ENCODE results near the gene OR5AK2.

DNA sequence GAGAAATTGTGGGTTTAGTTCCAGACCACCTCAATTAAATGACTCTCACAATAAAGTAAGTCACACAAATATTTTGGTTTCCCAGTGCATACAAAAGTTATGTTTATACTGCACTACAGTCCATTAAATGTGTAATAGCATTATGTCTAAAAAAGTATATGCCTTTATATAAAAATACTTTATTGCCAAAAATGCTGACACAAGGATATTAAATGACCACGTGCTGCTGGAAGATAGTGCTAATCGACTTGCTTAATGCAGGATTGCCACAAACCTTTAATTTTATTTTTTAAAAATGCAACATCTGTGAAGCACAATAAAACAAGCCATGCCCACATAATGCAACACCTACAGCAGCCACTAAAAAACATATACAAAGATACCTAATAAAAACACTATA, 27.0 kb downstream of the OR5AK2 start:
- TF ChIP-seq GTF2F1 (IDR thresholded peaks at IDR 0.05; ENCODE audit: borderline replicate concordance, low read depth, low read length) (no peak), TAF7 (optimal IDR thresholded peaks at IDR 0.05; ENCODE audit: borderline replicate concordance, low read depth, low read length) (no peak), FOSL1 (IDR thresholded peaks at IDR 0.05; ENCODE audit: insufficient read depth, low read depth, low read length) (no peak), CBX5 (IDR thresholded peaks at IDR 0.05; ENCODE audit: low read depth, low read length) (no peak), CREB1 (IDR thresholded peaks at IDR 0.05) (no peak), EP300 (IDR thresholded peaks at IDR 0.05; ENCODE audit: borderline replicate concordance in 1 of 2, low read depth in 2 of 2, low read length in 2 of 2) (no peak), SIN3A (conservative IDR thresholded peaks at IDR 0.05 in 1 of 2, IDR thresholded peaks at IDR 0.05 in 1 of 2; ENCODE audit: low read depth in 1 of 2, low read length in 2 of 2) (no peak), TAF1 (IDR thresholded peaks at IDR 0.05; ENCODE audit: low read depth, low read length) (no peak), POLR2A (IDR thresholded peaks at IDR 0.05; ENCODE audit: control extremely low read depth in 1 of 2, low read depth in 2 of 2, low read length in 2 of 2) (no peak), KDM5A (IDR thresholded peaks at IDR 0.05; ENCODE audit: low read length) (no peak), HDAC6 (IDR thresholded peaks at IDR 0.05; ENCODE audit: low read depth, low read length) (no peak)
- TF ChIP-seq, protein P1, sequence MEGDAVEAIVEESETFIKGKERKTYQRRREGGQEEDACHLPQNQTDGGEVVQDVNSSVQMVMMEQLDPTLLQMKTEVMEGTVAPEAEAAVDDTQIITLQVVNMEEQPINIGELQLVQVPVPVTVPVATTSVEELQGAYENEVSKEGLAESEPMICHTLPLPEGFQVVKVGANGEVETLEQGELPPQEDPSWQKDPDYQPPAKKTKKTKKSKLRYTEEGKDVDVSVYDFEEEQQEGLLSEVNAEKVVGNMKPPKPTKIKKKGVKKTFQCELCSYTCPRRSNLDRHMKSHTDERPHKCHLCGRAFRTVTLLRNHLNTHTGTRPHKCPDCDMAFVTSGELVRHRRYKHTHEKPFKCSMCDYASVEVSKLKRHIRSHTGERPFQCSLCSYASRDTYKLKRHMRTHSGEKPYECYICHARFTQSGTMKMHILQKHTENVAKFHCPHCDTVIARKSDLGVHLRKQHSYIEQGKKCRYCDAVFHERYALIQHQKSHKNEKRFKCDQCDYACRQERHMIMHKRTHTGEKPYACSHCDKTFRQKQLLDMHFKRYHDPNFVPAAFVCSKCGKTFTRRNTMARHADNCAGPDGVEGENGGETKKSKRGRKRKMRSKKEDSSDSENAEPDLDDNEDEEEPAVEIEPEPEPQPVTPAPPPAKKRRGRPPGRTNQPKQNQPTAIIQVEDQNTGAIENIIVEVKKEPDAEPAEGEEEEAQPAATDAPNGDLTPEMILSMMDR (IDR thresholded peaks at IDR 0.05; ENCODE audit: control extremely low read depth in 1 of 3, insufficient read depth in 1 of 3, low read depth in 1 of 3, low read length in 3 of 3): no peak
